Ectodermal cell (in vitro differentiated cells): ENCODE data around the gene QRICH1.

Source experiments
- H3K27ac ChIP-seq: 2 replicates; pipeline ENCODE4 v1.7.0; 2013; ENCODE audit warnings: mild to moderate bottlenecking, low read depth, low read length; ENCODE audit not compliant: insufficient read depth, poor library complexity, severe bottlenecking
- H3K27me3 ChIP-seq: 2 replicates; pipeline ENCODE4 v1.7.0; 2013; ENCODE audit warnings: mild to moderate bottlenecking, low read length; ENCODE audit not compliant: insufficient read depth, control insufficient read depth, poor library complexity, severe bottlenecking
- H3K36me3 ChIP-seq: one replicate; pipeline ENCODE4 v1.7.0; 2013; ENCODE audit warnings: low read length; ENCODE audit not compliant: control insufficient read depth, insufficient read depth
- H3K4me1 ChIP-seq: one replicate; pipeline ENCODE4 v1.7.0; 2013; ENCODE audit warnings: low read length; ENCODE audit not compliant: control insufficient read depth, insufficient read depth
- H3K4me3 ChIP-seq: 2 replicates; pipeline ENCODE4 v1.7.0; 2013; ENCODE audit warnings: low read depth, low read length, control low read depth; ENCODE audit not compliant: insufficient read depth
- H3K9me3 ChIP-seq: 2 replicates; pipeline ENCODE4 v1.7.0; 2013; ENCODE audit warnings: mild to moderate bottlenecking, low read length, moderate library complexity; ENCODE audit not compliant: control insufficient read depth
- WGBS, 2 experiments: methylation state at CpG; one replicate each; pipeline ENCODE4 v1.1.7; 2013; ENCODE audit warnings: missing lambda C conversion rate in 2 of 2; 5-methylcytosine and 5-hydroxymethylcytosine counted together

QRICH1 gene

GRCh38 chr3:49124991-49125670 is 31.3 kb upstream of the QRICH1 start:
- Histone ChIP-seq H3K27ac (no peak overlapping the region), H3K4me1 (no peaks in the 10 kb centered on the region), H3K27me3 (no peaks in the 10 kb centered on the region), H3K36me3 (peaks cover 20% of the 10 kb centered on the region), H3K4me3 (no peak overlapping the region), H3K9me3 (no peaks in the 10 kb centered on the region)
- 87 to 90% methylated on average over 14 of the region's 14 CpGs for WGBS, 2 experiments

- 92 to 96% methylated on average over 7 of the region's 7 CpGs for WGBS, 2 experiments
- no peak overlapping the region for H3K4me3 ChIP-seq
- peaks cover 20% of the 10 kb centered on the region for H3K36me3 ChIP-seq
- H3K9me3 ChIP-seq: no peaks in the 10 kb centered on the region
- H3K27ac ChIP-seq: no peak overlapping the region
- peaks cover 4% of the 10 kb centered on the region for H3K4me1 ChIP-seq
- no peaks in the 10 kb centered on the region for H3K27me3 ChIP-seq
These were observed 30.3 kb upstream of the QRICH1 start for GRCh38 chr3:49124203-49124602.

- H3K4me1 ChIP-seq: peaks cover 4% of the 10 kb centered on the region
- WGBS, 2 experiments: 95 to 96% methylated on average over 17 of the region's 17 CpGs
- H3K27me3 ChIP-seq: no peaks in the 10 kb centered on the region
- H3K27ac ChIP-seq: no peak overlapping the region
- H3K4me3 ChIP-seq: no peak overlapping the region
- H3K36me3 ChIP-seq: peaks cover 20% of the 10 kb centered on the region
- H3K9me3 ChIP-seq: no peaks in the 10 kb centered on the region
These were observed 29.8 kb upstream of the QRICH1 start for GRCh38 chr3:49123687-49124086.

GRCh38 chr3:49122886-49123545 is 29.1 kb upstream of the QRICH1 start:
- Histone ChIP-seq H3K27me3 (no peaks in the 10 kb centered on the region), H3K4me1 (peaks cover 4% of the 10 kb centered on the region), H3K27ac (no peak overlapping the region), H3K36me3 (peaks cover 20% of the 10 kb centered on the region), H3K9me3 (no peaks in the 10 kb centered on the region), H3K4me3 (no peak overlapping the region)
- 95 to 96% methylated on average over 17 of the region's 17 CpGs for WGBS, 2 experiments

- Histone ChIP-seq H3K27me3 (no peaks in the 10 kb centered on the region), H3K4me3 (no peak overlapping the region), H3K27ac (no peak overlapping the region), H3K4me1 (peaks cover 4% of the 10 kb centered on the region), H3K36me3 (peaks cover 24% of the 10 kb centered on the region), H3K9me3 (no peaks in the 10 kb centered on the region)
- WGBS, 2 experiments: 95% methylated on average over 7 of the region's 7 CpGs
These were observed 28.6 kb upstream of the QRICH1 start for GRCh38 chr3:49122451-49122850.

GRCh38 chr3:49122022-49122421 is 28.2 kb upstream of the QRICH1 start:
- H3K27ac ChIP-seq: no peak overlapping the region
- 93 to 96% methylated on average over 12 of the region's 12 CpGs for whole genome bisulfite sequencing, 2 experiments
- H3K9me3 ChIP-seq: no peaks in the 10 kb centered on the region

GRCh38 chr3:49121132-49121736 is 27.4 kb upstream of the QRICH1 start:
- Histone ChIP-seq H3K4me3 (peak overlapping the region; percentile 97), H3K27me3 (no peaks in the 10 kb centered on the region), H3K9me3 (no peaks in the 10 kb centered on the region), H3K27ac (peak overlapping the region; percentile 79), H3K36me3 (peaks cover 30% of the 10 kb centered on the region), H3K4me1 (peaks cover 4% of the 10 kb centered on the region)
- WGBS, 2 experiments: 87 to 89% methylated on average over 17 of the region's 17 CpGs

More at GRCh38 chr3:49122022-49122421, 28.2 kb upstream of the QRICH1 start:
- Histone ChIP-seq H3K4me1 (peaks cover 4% of the 10 kb centered on the region), H3K36me3 (peaks cover 28% of the 10 kb centered on the region), H3K27me3 (no peaks in the 10 kb centered on the region), H3K4me3 (no peak overlapping the region)

- H3K27me3 ChIP-seq: no peaks in the 10 kb centered on the region
These were observed 26.7 kb upstream of the QRICH1 start, which contains the start of gene USP19 for GRCh38 chr3:49120438-49121131. Gene USP19, minus strand, starts transcription at chr3:49120823. Its CDS starts 1,678 bp downstream, at chr3:49119145.

GRCh38 chr3:49120096-49120437 is 26.2 kb upstream of the QRICH1 start:
- no peaks in the 10 kb centered on the region for H3K9me3 ChIP-seq
- WGBS, 2 experiments: 1 to 3% methylated on average over 9 of the region's 9 CpGs
- peaks cover 34% of the 10 kb centered on the region for H3K36me3 ChIP-seq
- H3K4me1 ChIP-seq: peaks cover 4% of the 10 kb centered on the region
- H3K27ac ChIP-seq: peak overlapping the region; percentile 93
- peak overlapping the region; percentile 97 for H3K4me3 ChIP-seq
- no peaks in the 10 kb centered on the region for H3K27me3 ChIP-seq

More at GRCh38 chr3:49120438-49121131, 26.7 kb upstream of the QRICH1 start, which contains the start of gene USP19:
- H3K27ac ChIP-seq: peak within 1 kb of the TSS; percentile 93
- peak within 1 kb of the TSS; percentile 97 for H3K4me3 ChIP-seq
- WGBS, 2 experiments: 1% methylated on average over 70 of the region's 70 CpGs
- H3K9me3 ChIP-seq: no peaks in the 10 kb centered on the region
- H3K4me1 ChIP-seq: peaks cover 4% of the 10 kb centered on the region
- H3K36me3 ChIP-seq: peaks cover 30% of the 10 kb centered on the region

GRCh38 chr3:49119439-49119838 is 25.6 kb upstream of the QRICH1 start:
- Histone ChIP-seq H3K27me3 (no peaks in the 10 kb centered on the region), H3K27ac (no peak overlapping the region), H3K4me3 (peak overlapping the region; percentile 97), H3K4me1 (peaks cover 4% of the 10 kb centered on the region), H3K36me3 (peaks cover 36% of the 10 kb centered on the region), H3K9me3 (no peaks in the 10 kb centered on the region)
- 91 to 94% methylated on average over 3 of the region's 3 CpGs for WGBS, 2 experiments
